ENCODE measurements around the gene LCNL1. TPM values are rescaled to one million over a fixed set of nuclear protein-coding genes. Genes with fewer than 3 reads are reported as not detected.

LCNL1 gene
- total and polyA plus RNA-seq, 2 of the 13 experiments (the other 11 are each of a cell fraction or from before 2014, with no cell fraction given), result not detected

GRCh38 chr9:136949817-136950655 lies 32.8 kb upstream of the LCNL1 start (continued):
- no peak; the same call in 1 of the 2 replicates for TF ChIP-seq POGK (CRISPR knock-in tag; conservative IDR thresholded peaks at IDR 0.05)
- TF ChIP-seq THAP11 (CRISPR knock-in tag; IDR thresholded peaks at IDR 0.05), result peak; percentile 52; the same call in 1 of the 2 replicates
- TF ChIP-seq ATF6 (CRISPR knock-in tag; conservative IDR thresholded peaks at IDR 0.05), result no peak
- peak; percentile 60 for TF ChIP-seq CBX1 (IDR thresholded peaks at IDR 0.05; ENCODE audit: low read depth)
- peak; percentile 93 for TF ChIP-seq RAD51 (IDR thresholded peaks at IDR 0.05; ENCODE audit: borderline replicate concordance)
- TF ChIP-seq NR1H2 (CRISPR knock-in tag; IDR thresholded peaks at IDR 0.05; ENCODE audit: borderline replicate concordance, low read depth), result no peak
- TF ChIP-seq SP140L (CRISPR knock-in tag; IDR thresholded peaks at IDR 0.05; ENCODE audit: borderline replicate concordance), result no peak
- no peak for TF ChIP-seq SOX13 (IDR thresholded peaks at IDR 0.05)
- peak in 1 of 2 experiments; percentile 64; a peak in 1 of 4 replicates for TF ChIP-seq SOX13 (CRISPR knock-in tag; conservative IDR thresholded peaks at IDR 0.05 in 1 of 2, IDR thresholded peaks at IDR 0.05 in 1 of 2)
- peak; percentile 90; the same call in 1 of the 2 replicates for TF ChIP-seq ZNF709 (CRISPR knock-in tag; IDR thresholded peaks at IDR 0.05)
- no peak for TF ChIP-seq HDAC6 (IDR thresholded peaks at IDR 0.05; ENCODE audit: low read depth, low read length)
- TF ChIP-seq ZNF335 (CRISPR knock-in tag; IDR thresholded peaks at IDR 0.05), result peak; percentile 86; the same call in 1 of the 2 replicates
- TF ChIP-seq GFI1 (CRISPR knock-in tag; IDR thresholded peaks at IDR 0.05; ENCODE audit: borderline replicate concordance), result no peak
- no peak for TF ChIP-seq PRDM4 (CRISPR knock-in tag; IDR thresholded peaks at IDR 0.05; ENCODE audit: borderline replicate concordance)
- no peak for TF ChIP-seq FOXA1 (IDR thresholded peaks at IDR 0.05)
- TF ChIP-seq FOXA1 (CRISPR knock-in tag; IDR thresholded peaks at IDR 0.05), result no peak
- no peak for TF ChIP-seq ZSCAN12 (CRISPR knock-in tag; IDR thresholded peaks at IDR 0.05)
- TF ChIP-seq ZNF18 (CRISPR knock-in tag; IDR thresholded peaks at IDR 0.05; ENCODE audit: insufficient replicate concordance), result peak; percentile 55
- TF ChIP-seq ETV6 (CRISPR knock-in tag; conservative IDR thresholded peaks at IDR 0.05), result 0 out of 2 replicates have a peak, but pooled peaks have one; percentile 6
- TF ChIP-seq ERF (CRISPR knock-in tag; IDR thresholded peaks at IDR 0.05), result 0 out of 2 replicates have a peak, but pooled peaks have one; percentile 22
